K562 (cell line): Measurements from ENCODE around the gene KLHL22. TPM values are rescaled to one million over a fixed set of nuclear protein-coding genes. Genes with fewer than 3 reads are reported as not detected.

ENCODE experiments used
- CBFA2T2 ChIP-seq: fragments of 450-650 bp; conservative IDR thresholded peaks from 2 replicates; pipeline ENCODE4 v1.6.1; 2017; ENCODE audit warnings: mild to moderate bottlenecking
- CBX3 ChIP-seq, 2 experiments: IDR thresholded peaks; 1 replicate in 1 of 2; 2 replicates in 1 of 2; pipeline ENCODE4 v1.6.1; 2012; ENCODE audit warnings: inconsistent platforms in 2 of 2, low read length in 2 of 2, borderline replicate concordance in 1 of 2, control low read depth in 1 of 2
- CREM ChIP-seq: IDR thresholded peaks from 2 replicates; pipeline ENCODE4 v1.6.1; 2014; ENCODE audit warnings: antibody characterized with exemption, low read depth
- FOXK1 ChIP-seq: sonication (generic); formaldehyde crosslinking; IDR thresholded peaks from 2 replicates; pipeline ENCODE4 v1.8.0; 2022; ENCODE audit warnings: missing genetic modification reagents, mild to moderate bottlenecking, borderline replicate concordance
- KLF6 ChIP-seq: fragments of 250-450 bp; sonication (Bioruptor Pico); IDR thresholded peaks from 2 replicates; pipeline ENCODE4 v1.4.0; 2020; ENCODE audit warnings: mild to moderate bottlenecking, moderate library complexity, borderline replicate concordance
- MEF2A ChIP-seq: IDR thresholded peaks from 2 replicates; pipeline ENCODE4 v1.6.1; 2011; ENCODE audit warnings: low read depth, mild to moderate bottlenecking, low read length, moderate library complexity; ENCODE audit not compliant: control insufficient read depth
- MYBL2 ChIP-seq, 2 experiments: fragments of 450-650 bp in 1 of 2; sonication (generic) in 1 of 2; formaldehyde crosslinking in 1 of 2; IDR thresholded peaks; 2 replicates each; pipeline versions ENCODE4 v1.6.1 to v1.8.1; 2017 to 2022; ENCODE audit warnings: borderline replicate concordance in 1 of 2, inconsistent platforms in 1 of 2, low read depth in 1 of 2, mild to moderate bottlenecking in 1 of 2, missing genetic modification reagents in 1 of 2, moderate library complexity in 1 of 2
- PHB ChIP-seq: fragments of 250-450 bp; sonication (Bioruptor Pico); IDR thresholded peaks from 2 replicates; pipeline ENCODE4 v1.5.0; 2021
- POLR2G ChIP-seq: fragments of 200-400 bp; formaldehyde crosslinking; IDR thresholded peaks from 2 replicates; pipeline ENCODE4 v1.6.1; 2017; ENCODE audit warnings: low read depth, mild to moderate bottlenecking, antibody characterized with exemption, low read length, moderate library complexity
- RBM15 ChIP-seq: fragments of 200-400 bp; formaldehyde crosslinking; IDR thresholded peaks from 2 replicates; pipeline ENCODE4 v1.6.1; 2018; ENCODE audit warnings: mild to moderate bottlenecking, low read length, moderate library complexity; ENCODE audit not compliant: insufficient read depth
- SIX5 ChIP-seq, 2 experiments: IDR thresholded peaks; 2 replicates each; pipeline ENCODE4 v1.6.1; 2011; ENCODE audit warnings: low read length in 2 of 2, borderline replicate concordance in 1 of 2, low read depth in 1 of 2, mild to moderate bottlenecking in 1 of 2, moderate library complexity in 1 of 2; ENCODE audit not compliant: insufficient read depth in 1 of 2
- TCF15 ChIP-seq: fragments of 250-450 bp; sonication (Bioruptor Pico); IDR thresholded peaks from 2 replicates; pipeline ENCODE4 v1.8.0; 2022; ENCODE audit warnings: moderate library complexity, mild to moderate bottlenecking, inconsistent platforms
- TSC22D4 ChIP-seq: fragments of 450-650 bp; IDR thresholded peaks from 2 replicates; pipeline ENCODE4 v1.6.1; 2016; ENCODE audit warnings: missing genetic modification characterization, missing biosample characterization, control low read depth
- ZNF124 ChIP-seq: sonication (generic); formaldehyde crosslinking; IDR thresholded peaks from 2 replicates; pipeline ENCODE4 v1.8.1; 2022; ENCODE audit warnings: missing genetic modification reagents
- polyA plus RNA-seq, 8 experiments: library from polyadenylated mRNA; depleted of rRNA in 4 of 8; stranded (reverse) in 5 of 8; unstranded in 3 of 8; fragments of >200 nt; fragmentation: Nextera tagmentation in 2 of 8; fragmentation: Illumina TruSeq in 1 of 8; extraction: Ambion mirVana in 2 of 8; extraction: Trizol in 1 of 8; gene quantifications; 2 replicates each; pipeline versions ENCODE4 v1.2.1 to v1.2.3, GENCODE V29; 2011 to 2014; ENCODE audit warnings: inconsistent platforms in 1 of 8, missing spikeins in 1 of 8
- total RNA-seq, 7 experiments: library from RNA; depleted of rRNA in 6 of 7; stranded (reverse); fragments of >200 nt in 6 of 7; fragmentation: Illumina TruSeq in 2 of 7; extraction: Trizol in 2 of 7; gene quantifications; 2 replicates each; pipeline versions ENCODE4 v1.2.1 to v1.2.3, GENCODE V29; 2011 to 2021; ENCODE audit warnings: low replicate concordance in 1 of 7
- TF ChIP-seq, protein P1 (sequence below): fragments of 250-450 bp; sonication (Bioruptor Pico); IDR thresholded peaks from 2 replicates; pipeline ENCODE4 v1.9.0; 2021; ENCODE audit warnings: mild to moderate bottlenecking, inconsistent platforms
- TF ChIP-seq, protein P2 (sequence below): sonication (generic); formaldehyde crosslinking; IDR thresholded peaks from 2 replicates; pipeline ENCODE4 v1.8.1; 2022; ENCODE audit warnings: missing genetic modification reagents
- TF ChIP-seq, protein P3 (sequence below): sonication (generic); formaldehyde crosslinking; IDR thresholded peaks from 2 replicates; pipeline ENCODE4 v1.8.1; 2022; ENCODE audit warnings: missing genetic modification reagents
- TF ChIP-seq, protein P4 (sequence below): sonication (generic); formaldehyde crosslinking; IDR thresholded peaks from 2 replicates; pipeline ENCODE4 v1.8.0; 2022; ENCODE audit warnings: mild to moderate bottlenecking, missing genetic modification reagents

The KLHL22 gene
- total and polyA plus RNA-seq, 9 of the 15 experiments (the other 6 are each of a cell fraction or from before 2014, with no cell fraction given) = 1.3 to 25.6 (median 15.2) TPM

- TF ChIP-seq KLF6 (no peak), PHB (CRISPR knock-in tag) (peak; percentile 39; the same call in 1 of the 2 replicates), SIX5 (IDR thresholded peaks at IDR 0.05; ENCODE audit: borderline replicate concordance in 1 of 2, insufficient read depth in 1 of 2, low read depth in 1 of 2, low read length in 2 of 2) (no peak), MYBL2 (IDR thresholded peaks at IDR 0.05; ENCODE audit: low read depth) (no peak), MYBL2 (CRISPR knock-in tag; IDR thresholded peaks at IDR 0.05; ENCODE audit: borderline replicate concordance) (peak; percentile 80; the same call in 1 of the 2 replicates), CREM (no peak), CBX3 (IDR thresholded peaks at IDR 0.05; ENCODE audit: borderline replicate concordance in 1 of 2, low read length in 2 of 2) (peak in 1 of 2 experiments; percentile 13; a peak in 1 of 3 replicates), FOXK1 (CRISPR knock-in tag) (0 out of 2 replicates have a peak, but pooled peaks have one; percentile 49), TSC22D4 (tag) (peak; percentile 79; the same call in 1 of the 2 replicates), TCF15 (CRISPR knock-in tag) (peak; percentile 71; the same call in 1 of the 2 replicates), POLR2G (peak; percentile 16; the same call in 1 of the 2 replicates), ZNF124 (CRISPR knock-in tag) (peak; percentile 27; the same call in 1 of the 2 replicates), CBFA2T2 (no peak), MEF2A (no peak), RBM15 (no peak)
- TF ChIP-seq, protein P1, sequence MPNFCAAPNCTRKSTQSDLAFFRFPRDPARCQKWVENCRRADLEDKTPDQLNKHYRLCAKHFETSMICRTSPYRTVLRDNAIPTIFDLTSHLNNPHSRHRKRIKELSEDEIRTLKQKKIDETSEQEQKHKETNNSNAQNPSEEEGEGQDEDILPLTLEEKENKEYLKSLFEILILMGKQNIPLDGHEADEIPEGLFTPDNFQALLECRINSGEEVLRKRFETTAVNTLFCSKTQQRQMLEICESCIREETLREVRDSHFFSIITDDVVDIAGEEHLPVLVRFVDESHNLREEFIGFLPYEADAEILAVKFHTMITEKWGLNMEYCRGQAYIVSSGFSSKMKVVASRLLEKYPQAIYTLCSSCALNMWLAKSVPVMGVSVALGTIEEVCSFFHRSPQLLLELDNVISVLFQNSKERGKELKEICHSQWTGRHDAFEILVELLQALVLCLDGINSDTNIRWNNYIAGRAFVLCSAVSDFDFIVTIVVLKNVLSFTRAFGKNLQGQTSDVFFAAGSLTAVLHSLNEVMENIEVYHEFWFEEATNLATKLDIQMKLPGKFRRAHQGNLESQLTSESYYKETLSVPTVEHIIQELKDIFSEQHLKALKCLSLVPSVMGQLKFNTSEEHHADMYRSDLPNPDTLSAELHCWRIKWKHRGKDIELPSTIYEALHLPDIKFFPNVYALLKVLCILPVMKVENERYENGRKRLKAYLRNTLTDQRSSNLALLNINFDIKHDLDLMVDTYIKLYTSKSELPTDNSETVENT = 0 out of 2 replicates have a peak, but pooled peaks have one; percentile 6
- TF ChIP-seq, protein P2, sequence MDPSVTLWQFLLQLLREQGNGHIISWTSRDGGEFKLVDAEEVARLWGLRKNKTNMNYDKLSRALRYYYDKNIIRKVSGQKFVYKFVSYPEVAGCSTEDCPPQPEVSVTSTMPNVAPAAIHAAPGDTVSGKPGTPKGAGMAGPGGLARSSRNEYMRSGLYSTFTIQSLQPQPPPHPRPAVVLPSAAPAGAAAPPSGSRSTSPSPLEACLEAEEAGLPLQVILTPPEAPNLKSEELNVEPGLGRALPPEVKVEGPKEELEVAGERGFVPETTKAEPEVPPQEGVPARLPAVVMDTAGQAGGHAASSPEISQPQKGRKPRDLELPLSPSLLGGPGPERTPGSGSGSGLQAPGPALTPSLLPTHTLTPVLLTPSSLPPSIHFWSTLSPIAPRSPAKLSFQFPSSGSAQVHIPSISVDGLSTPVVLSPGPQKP (CRISPR knock-in tag) = 0 out of 2 replicates have a peak, but pooled peaks have one; percentile 88
- TF ChIP-seq, protein P3, sequence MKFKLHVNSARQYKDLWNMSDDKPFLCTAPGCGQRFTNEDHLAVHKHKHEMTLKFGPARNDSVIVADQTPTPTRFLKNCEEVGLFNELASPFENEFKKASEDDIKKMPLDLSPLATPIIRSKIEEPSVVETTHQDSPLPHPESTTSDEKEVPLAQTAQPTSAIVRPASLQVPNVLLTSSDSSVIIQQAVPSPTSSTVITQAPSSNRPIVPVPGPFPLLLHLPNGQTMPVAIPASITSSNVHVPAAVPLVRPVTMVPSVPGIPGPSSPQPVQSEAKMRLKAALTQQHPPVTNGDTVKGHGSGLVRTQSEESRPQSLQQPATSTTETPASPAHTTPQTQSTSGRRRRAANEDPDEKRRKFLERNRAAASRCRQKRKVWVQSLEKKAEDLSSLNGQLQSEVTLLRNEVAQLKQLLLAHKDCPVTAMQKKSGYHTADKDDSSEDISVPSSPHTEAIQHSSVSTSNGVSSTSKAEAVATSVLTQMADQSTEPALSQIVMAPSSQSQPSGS = peak; percentile 37
- TF ChIP-seq, protein P4, sequence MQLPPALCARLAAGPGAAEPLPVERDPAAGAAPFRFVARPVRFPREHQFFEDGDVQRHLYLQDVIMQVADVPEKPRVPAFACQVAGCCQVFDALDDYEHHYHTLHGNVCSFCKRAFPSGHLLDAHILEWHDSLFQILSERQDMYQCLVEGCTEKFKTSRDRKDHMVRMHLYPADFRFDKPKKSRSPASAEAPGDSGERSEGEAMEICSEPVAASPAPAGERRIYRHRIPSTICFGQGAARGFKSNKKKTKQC (CRISPR knock-in tag) = 0 out of 2 replicates have a peak, but pooled peaks have one; percentile 2
These were observed 52.9 kb downstream of the KLHL22 start (continued) for GRCh38 chr22:20442485-20443284.
